HL-60 (cell line): ENCODE data around the gene RUNX1.
"Not testable (repeated sequence)": the region's sequence is repeated elsewhere in the genome, so short reads cannot be mapped to it uniquely, and the experiment has no call there.

Experiments used
- DNase-seq, 2 experiments: peaks; one replicate each; pipeline ENCODE4 v3.0.0-alpha.2; 2010 to 2020; ENCODE audit warnings: low read depth in 1 of 2, low spot score in 1 of 2
- H3K27ac ChIP-seq: fragments of 250-450 bp; sonication (Bioruptor Pico); replicated peaks from 2 replicates; pipeline ENCODE4 v1.5.1; 2020; ENCODE audit warnings: mild to moderate bottlenecking, moderate library complexity
- H3K27me3 ChIP-seq: fragments of 250-450 bp; sonication (Bioruptor Pico); 2 replicates; pipeline ENCODE4 v1.5.1; 2021; ENCODE audit warnings: mild to moderate bottlenecking, moderate library complexity; ENCODE audit not compliant: insufficient read depth, poor library complexity, severe bottlenecking
- H3K4me3 ChIP-seq: replicated peaks from 2 replicates; pipeline ENCODE4 v1.5.1; 2011; ENCODE audit warnings: mild to moderate bottlenecking, control low read depth, low read length; ENCODE audit not compliant: insufficient read depth
- GABPA ChIP-seq: IDR thresholded peaks from 2 replicates; pipeline ENCODE4 v1.6.1; 2012; ENCODE audit warnings: low read depth
- POLR2AphosphoS5 ChIP-seq: IDR thresholded peaks from 2 replicates; pipeline ENCODE4 v1.6.1; 2012; ENCODE audit warnings: low read depth
- SPI1 ChIP-seq: IDR thresholded peaks from 2 replicates; pipeline ENCODE4 v1.6.1; 2012; ENCODE audit warnings: low read depth, mild to moderate bottlenecking, borderline replicate concordance
- TF ChIP-seq, protein P1 (sequence below): IDR thresholded peaks from 2 replicates; pipeline ENCODE4 v1.6.1; 2012; ENCODE audit warnings: low read depth; ENCODE audit not compliant: insufficient replicate concordance
- TF ChIP-seq, protein P2 (sequence below): IDR thresholded peaks from one replicate; pipeline ENCODE4 v1.5.1; 2011; ENCODE audit warnings: low read length, control low read depth, inconsistent platforms; ENCODE audit not compliant: insufficient read depth

The RUNX1 gene

DNA sequence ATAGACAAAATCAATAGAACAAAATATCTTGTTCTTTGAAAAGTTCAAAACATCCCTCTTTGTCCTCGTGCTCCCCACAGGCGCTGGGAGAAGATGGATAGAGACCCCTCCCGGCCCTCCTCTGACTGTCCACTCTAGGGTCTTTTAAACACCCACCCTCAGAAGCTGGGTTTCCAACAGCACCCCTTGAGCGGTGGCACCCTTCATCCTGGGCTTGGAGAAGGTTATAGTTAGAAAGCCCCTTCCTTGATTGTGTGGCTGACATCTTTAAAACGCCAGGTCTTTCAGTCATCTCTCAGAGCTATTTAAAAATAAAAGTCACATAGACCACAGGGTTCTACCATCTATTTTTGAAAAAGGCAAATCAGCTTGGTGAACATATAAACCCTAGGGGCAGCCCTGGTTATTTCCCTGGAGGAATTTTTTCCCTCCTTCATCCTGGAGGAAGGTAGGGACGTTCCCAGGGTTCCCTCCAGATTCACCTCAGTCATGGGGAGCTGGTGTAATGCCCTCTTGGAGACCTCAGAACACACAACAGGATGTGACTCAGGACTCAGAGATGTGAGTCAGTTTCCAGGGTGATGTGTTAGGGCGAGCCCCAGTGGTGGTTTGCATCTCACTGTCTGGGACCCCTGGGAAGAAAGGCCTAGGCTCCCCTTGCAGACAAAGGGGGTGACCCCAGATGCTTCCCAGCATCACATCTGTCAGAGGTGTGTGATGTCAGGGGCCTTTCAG lies 241.8 kb downstream of the RUNX1 start:
- DNase-seq, result no peak
- no peak overlapping the region for H3K4me3 ChIP-seq
- H3K27me3 ChIP-seq, result no peaks in the 10 kb centered on the region
- TF ChIP-seq POLR2AphosphoS5, result no peak
- TF ChIP-seq SPI1, result no peak
- TF ChIP-seq, protein P1, sequence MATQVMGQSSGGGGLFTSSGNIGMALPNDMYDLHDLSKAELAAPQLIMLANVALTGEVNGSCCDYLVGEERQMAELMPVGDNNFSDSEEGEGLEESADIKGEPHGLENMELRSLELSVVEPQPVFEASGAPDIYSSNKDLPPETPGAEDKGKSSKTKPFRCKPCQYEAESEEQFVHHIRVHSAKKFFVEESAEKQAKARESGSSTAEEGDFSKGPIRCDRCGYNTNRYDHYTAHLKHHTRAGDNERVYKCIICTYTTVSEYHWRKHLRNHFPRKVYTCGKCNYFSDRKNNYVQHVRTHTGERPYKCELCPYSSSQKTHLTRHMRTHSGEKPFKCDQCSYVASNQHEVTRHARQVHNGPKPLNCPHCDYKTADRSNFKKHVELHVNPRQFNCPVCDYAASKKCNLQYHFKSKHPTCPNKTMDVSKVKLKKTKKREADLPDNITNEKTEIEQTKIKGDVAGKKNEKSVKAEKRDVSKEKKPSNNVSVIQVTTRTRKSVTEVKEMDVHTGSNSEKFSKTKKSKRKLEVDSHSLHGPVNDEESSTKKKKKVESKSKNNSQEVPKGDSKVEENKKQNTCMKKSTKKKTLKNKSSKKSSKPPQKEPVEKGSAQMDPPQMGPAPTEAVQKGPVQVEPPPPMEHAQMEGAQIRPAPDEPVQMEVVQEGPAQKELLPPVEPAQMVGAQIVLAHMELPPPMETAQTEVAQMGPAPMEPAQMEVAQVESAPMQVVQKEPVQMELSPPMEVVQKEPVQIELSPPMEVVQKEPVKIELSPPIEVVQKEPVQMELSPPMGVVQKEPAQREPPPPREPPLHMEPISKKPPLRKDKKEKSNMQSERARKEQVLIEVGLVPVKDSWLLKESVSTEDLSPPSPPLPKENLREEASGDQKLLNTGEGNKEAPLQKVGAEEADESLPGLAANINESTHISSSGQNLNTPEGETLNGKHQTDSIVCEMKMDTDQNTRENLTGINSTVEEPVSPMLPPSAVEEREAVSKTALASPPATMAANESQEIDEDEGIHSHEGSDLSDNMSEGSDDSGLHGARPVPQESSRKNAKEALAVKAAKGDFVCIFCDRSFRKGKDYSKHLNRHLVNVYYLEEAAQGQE, result no peak
- no peak for TF ChIP-seq GABPA
- TF ChIP-seq, protein P2, sequence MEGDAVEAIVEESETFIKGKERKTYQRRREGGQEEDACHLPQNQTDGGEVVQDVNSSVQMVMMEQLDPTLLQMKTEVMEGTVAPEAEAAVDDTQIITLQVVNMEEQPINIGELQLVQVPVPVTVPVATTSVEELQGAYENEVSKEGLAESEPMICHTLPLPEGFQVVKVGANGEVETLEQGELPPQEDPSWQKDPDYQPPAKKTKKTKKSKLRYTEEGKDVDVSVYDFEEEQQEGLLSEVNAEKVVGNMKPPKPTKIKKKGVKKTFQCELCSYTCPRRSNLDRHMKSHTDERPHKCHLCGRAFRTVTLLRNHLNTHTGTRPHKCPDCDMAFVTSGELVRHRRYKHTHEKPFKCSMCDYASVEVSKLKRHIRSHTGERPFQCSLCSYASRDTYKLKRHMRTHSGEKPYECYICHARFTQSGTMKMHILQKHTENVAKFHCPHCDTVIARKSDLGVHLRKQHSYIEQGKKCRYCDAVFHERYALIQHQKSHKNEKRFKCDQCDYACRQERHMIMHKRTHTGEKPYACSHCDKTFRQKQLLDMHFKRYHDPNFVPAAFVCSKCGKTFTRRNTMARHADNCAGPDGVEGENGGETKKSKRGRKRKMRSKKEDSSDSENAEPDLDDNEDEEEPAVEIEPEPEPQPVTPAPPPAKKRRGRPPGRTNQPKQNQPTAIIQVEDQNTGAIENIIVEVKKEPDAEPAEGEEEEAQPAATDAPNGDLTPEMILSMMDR, result no peak
- H3K27ac ChIP-seq, result no peak overlapping the region; the same call in 1 of the 2 replicates

DNA sequence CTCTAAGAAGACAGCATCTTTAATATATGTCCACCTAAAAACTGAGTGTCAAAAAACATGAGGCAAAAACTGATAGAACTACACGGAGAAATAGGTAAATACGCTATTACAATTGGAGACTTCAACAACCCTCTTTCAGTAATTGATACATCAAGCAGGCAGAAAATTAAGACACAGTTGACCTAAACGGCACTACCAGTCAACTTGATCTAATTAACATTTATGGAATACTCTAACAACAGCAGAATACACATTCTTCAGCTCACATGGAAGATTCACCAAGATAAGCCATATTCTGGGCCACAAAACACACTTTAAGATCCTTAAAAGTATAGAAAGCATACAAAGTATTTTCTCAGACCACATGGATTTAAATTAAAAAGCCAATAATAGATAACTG lies 242.7 kb downstream of the RUNX1 start:
- H3K27me3 ChIP-seq, result no peaks in the 10 kb centered on the region
- no peak for DNase-seq
- no peak overlapping the region for H3K4me3 ChIP-seq
- no peak overlapping the region for H3K27ac ChIP-seq
- TF ChIP-seq, protein P1, result no peak
- TF ChIP-seq SPI1 (no peak), GABPA (no peak), POLR2AphosphoS5 (no peak)
- TF ChIP-seq, protein P2, result no peak

DNA sequence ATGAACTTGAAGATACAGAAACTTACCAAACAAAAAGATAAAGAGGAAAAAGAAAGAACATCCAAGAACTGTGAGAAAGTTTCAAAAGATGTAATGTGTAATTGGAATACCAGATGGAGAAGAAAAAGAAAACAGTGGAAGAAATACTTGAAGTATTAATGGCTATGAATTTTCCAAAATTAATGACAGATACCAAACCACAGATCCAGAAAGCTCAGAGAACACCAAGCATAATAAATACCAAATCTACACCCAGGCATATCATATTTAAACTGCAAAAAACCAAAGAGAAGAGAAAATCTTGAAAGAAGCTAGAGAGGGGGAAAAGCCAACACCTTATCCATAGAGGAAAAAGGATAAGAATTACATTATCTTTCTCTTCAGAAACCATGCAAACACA lies 243.9 kb downstream of the RUNX1 start:
- Histone ChIP-seq H3K27me3 (no peaks in the 10 kb centered on the region), H3K4me3 (no peak overlapping the region), H3K27ac (no peak overlapping the region)
- TF ChIP-seq POLR2AphosphoS5 (no peak), GABPA (no peak), SPI1 (no peak)
- TF ChIP-seq, protein P1, result no peak
- TF ChIP-seq, protein P2, result no peak
- DNase-seq, result no peak

DNA sequence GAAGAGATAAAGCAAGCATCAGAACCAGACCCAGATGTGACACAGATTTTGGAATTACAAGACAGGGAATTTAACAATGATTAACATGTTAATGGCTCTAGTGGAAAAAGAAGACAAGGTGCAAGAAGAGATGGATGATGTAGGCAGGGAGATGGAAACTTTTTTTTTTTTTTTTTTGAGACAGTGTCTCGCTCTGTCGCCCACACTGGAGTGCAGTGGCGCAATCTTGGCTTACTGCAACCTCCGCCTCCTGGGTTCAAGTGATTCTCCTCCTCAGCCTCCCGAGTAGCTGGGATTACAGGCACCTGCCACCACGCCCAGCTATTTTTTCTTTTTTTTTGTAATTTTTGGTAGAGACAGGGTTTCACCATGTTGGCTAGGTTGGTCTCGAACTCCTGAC lies 244.5 kb downstream of the RUNX1 start:
- H3K4me3 ChIP-seq, DNase-seq, H3K27ac ChIP-seq, H3K27me3 ChIP-seq: not testable (repeated sequence)
